OCI-LY7 (cell line): ENCODE data around the gene FCRL6. TPM values are rescaled to one million over a fixed set of nuclear protein-coding genes. Genes with fewer than 3 reads are reported as not detected.

Experiments used
- BruUV-seq: library from RNA; stranded (reverse); fragments of 400-500 nt; replicated peaks from 2 replicates; lab custom pipeline; 2021; lab: Mats Ljungman, UMichigan
- CTCF ChIA-PET: fragments of 300-600 bp; sonication (Branson Sonifier 250); formaldehyde crosslinking; loops from one replicate; lab custom pipeline; 2022; ENCODE audit warnings: antibody characterized with exemption; ENCODE audit not compliant: unreplicated experiment; lab: Charles Lee
- POLR2A ChIA-PET: fragments of 300-600 bp; sonication (Branson Sonifier 250); formaldehyde crosslinking; loops from one replicate; lab custom pipeline; 2022; ENCODE audit warnings: antibody characterized with exemption; lab: Charles Lee
- DNase-seq: peaks from one replicate; pipeline ENCODE4 v3.0.0-alpha.2; 2015; ENCODE audit warnings: low spot score
- H2AFZ ChIP-seq: fragments of 200-600 bp; sonication (generic), shearing (Covaris generic); 2 replicates; pipeline ENCODE4 v1.6.1; 2014; ENCODE audit warnings: mild to moderate bottlenecking, antibody characterized with exemption, low read length, moderate library complexity
- H3K27ac ChIP-seq: fragments of 200-600 bp; sonication (generic); 2 replicates; pipeline ENCODE4 v1.5.1; 2014; ENCODE audit warnings: mixed run types, low read depth, mild to moderate bottlenecking, moderate library complexity, low read length, inconsistent platforms; ENCODE audit not compliant: poor library complexity, severe bottlenecking
- H3K36me3 ChIP-seq: fragments of 200-600 bp; sonication (generic); 2 replicates; pipeline ENCODE4 v1.6.1; 2014; ENCODE audit warnings: mild to moderate bottlenecking, antibody characterized with exemption, low read length, moderate library complexity, mixed read lengths; ENCODE audit not compliant: insufficient read depth
- H3K4me1 ChIP-seq: fragments of 200-600 bp; sonication (generic); 2 replicates; pipeline ENCODE4 v1.5.1; 2014; ENCODE audit warnings: mild to moderate bottlenecking, low read length; ENCODE audit not compliant: insufficient read depth, poor library complexity, severe bottlenecking
- H3K4me2 ChIP-seq: fragments of 200-600 bp; sonication (generic); 2 replicates; pipeline ENCODE4 v1.6.1; 2014; ENCODE audit warnings: mild to moderate bottlenecking, low read length
- H3K4me3 ChIP-seq: fragments of 200-600 bp; sonication (generic); 2 replicates; pipeline ENCODE4 v1.5.1; 2014; ENCODE audit warnings: mild to moderate bottlenecking, low read depth, low read length; ENCODE audit not compliant: poor library complexity, severe bottlenecking
- H3K79me2 ChIP-seq: fragments of 200-600 bp; sonication (generic); 2 replicates; pipeline ENCODE4 v1.6.1; 2016; ENCODE audit warnings: low read depth, mild to moderate bottlenecking, low read length, moderate library complexity, mixed read lengths; ENCODE audit not compliant: insufficient read depth
- H3K9me2 ChIP-seq: fragments of 200-600 bp; sonication (generic); 2 replicates; pipeline ENCODE4 v1.6.1; 2016; ENCODE audit warnings: mild to moderate bottlenecking, low read length, mixed read lengths; ENCODE audit not compliant: insufficient read depth
- H3K9me3 ChIP-seq: fragments of 200-600 bp; sonication (generic); 2 replicates; pipeline ENCODE4 v1.6.1; 2014; ENCODE audit warnings: mild to moderate bottlenecking, mixed run types, low read length, mixed read lengths
- H4K20me1 ChIP-seq: fragments of 200-600 bp; sonication (generic); 2 replicates; pipeline ENCODE4 v1.6.1; 2014; ENCODE audit warnings: mild to moderate bottlenecking, antibody characterized with exemption, low read length, moderate library complexity, mixed read lengths; ENCODE audit not compliant: insufficient read depth
- EZH2phosphoT487 ChIP-seq: fragments of 200-600 bp; sonication (generic); IDR thresholded peaks from 2 replicates; pipeline ENCODE4 v1.6.1; 2018; ENCODE audit warnings: low read depth, borderline replicate concordance, mild to moderate bottlenecking, mixed run types, antibody characterized with exemption, low read length, moderate library complexity, mixed read lengths
- intact Hi-C: fragments of 100-400 bp; cut with micrococcal nuclease; formaldehyde crosslinking; loops from one replicate; pipeline ENCODE4 v1.10.0; 2022; ENCODE audit not compliant: unreplicated experiment
- total RNA-seq, 2 experiments: library from RNA; depleted of rRNA in 1 of 2; stranded (reverse); fragments of >200 nt in 1 of 2; shearing (Covaris generic) in 1 of 2; gene quantifications; 2 replicates each; pipeline ENCODE4 v1.2.3, GENCODE V29; 2014 to 2022
- TF ChIP-seq, protein P1 (sequence below): fragments of 200-600 bp; sonication (generic); conservative IDR thresholded peaks from 2 replicates; pipeline ENCODE4 v1.5.1; 2014; ENCODE audit warnings: mild to moderate bottlenecking, antibody characterized with exemption, low read length, moderate library complexity, mixed read lengths

The FCRL6 gene
- total RNA-seq, 2 experiments from 2014 or later: not detected

DNA sequence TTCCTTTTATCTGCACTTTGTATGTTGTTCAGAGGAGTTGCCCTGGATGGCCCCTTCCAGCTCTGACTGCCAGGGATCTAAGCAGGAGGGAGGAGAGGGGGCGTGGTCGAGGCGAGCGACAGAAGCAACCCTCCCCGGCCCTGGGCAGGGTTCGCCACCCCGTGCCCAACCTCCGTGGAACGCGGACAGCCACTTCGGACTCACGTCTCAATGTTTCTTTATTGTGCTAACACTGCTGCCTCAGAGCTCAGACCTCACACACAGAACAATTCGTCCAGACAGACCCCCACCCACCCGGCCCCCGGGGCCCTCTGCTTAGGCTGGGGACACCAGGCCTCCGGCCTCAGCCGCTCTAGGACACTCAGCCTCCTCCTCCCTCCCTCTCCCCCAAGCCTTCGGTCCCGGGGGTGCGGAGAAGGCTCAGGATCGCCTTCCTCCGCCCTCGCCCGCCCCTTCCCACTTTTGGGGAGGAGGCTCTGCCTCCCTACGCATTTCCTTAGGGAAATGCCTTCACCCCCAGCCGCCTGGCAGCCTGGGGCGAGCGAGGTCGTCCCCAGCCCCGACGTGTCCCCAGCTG lies 52.0 kb downstream of the FCRL6 start:
- Histone ChIP-seq H2AFZ (no peak overlapping the region), H3K27ac (no peak overlapping the region), H3K9me2 (no peaks in the 10 kb centered on the region), H3K4me2 (no peak overlapping the region), H3K79me2 (no peaks in the 10 kb centered on the region), H3K4me1 (no peaks in the 10 kb centered on the region), H4K20me1 (no peaks in the 10 kb centered on the region), H3K36me3 (no peaks in the 10 kb centered on the region), H3K4me3 (no peak overlapping the region), H3K9me3 (no peaks in the 10 kb centered on the region)
- no TSS peak for BruUV-seq
- TF ChIP-seq EZH2phosphoT487: no peak
- TF ChIP-seq, protein P1, sequence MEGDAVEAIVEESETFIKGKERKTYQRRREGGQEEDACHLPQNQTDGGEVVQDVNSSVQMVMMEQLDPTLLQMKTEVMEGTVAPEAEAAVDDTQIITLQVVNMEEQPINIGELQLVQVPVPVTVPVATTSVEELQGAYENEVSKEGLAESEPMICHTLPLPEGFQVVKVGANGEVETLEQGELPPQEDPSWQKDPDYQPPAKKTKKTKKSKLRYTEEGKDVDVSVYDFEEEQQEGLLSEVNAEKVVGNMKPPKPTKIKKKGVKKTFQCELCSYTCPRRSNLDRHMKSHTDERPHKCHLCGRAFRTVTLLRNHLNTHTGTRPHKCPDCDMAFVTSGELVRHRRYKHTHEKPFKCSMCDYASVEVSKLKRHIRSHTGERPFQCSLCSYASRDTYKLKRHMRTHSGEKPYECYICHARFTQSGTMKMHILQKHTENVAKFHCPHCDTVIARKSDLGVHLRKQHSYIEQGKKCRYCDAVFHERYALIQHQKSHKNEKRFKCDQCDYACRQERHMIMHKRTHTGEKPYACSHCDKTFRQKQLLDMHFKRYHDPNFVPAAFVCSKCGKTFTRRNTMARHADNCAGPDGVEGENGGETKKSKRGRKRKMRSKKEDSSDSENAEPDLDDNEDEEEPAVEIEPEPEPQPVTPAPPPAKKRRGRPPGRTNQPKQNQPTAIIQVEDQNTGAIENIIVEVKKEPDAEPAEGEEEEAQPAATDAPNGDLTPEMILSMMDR: no peak
- no peak for DNase-seq
- intact Hi-C loops: no loop called here
- POLR2A ChIA-PET: no interaction called here
- CTCF ChIA-PET: no interaction called here

DNA sequence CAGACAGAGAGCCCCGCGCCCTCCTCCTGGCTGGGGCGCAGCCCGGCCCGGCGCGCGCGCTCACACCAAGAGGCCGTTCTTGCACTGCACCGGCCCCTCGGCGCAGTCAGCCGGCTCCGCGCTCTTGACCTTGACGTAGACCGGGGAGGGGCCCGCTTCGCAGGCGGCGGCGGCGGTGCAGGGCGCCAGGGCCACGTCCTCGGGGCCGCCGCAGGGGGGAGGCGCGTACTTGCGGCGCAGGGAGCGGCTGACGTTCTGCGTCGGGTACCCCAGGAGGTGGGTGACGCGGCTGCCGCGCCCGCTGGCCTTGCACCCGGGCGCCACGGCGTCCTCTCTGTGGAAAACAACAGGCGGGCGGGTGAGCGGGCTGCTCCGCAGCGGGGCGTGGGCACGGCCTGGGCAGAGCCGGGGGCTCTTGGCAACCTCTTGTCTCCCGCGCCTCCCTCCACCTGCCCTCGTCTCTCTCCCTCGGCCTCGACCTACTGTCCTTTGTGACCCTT lies 52.6 kb downstream of the FCRL6 start:
- CTCF ChIA-PET: no interaction called here
- no peak for TF ChIP-seq EZH2phosphoT487
- TF ChIP-seq, protein P1: no peak
- no peak for DNase-seq
- H2AFZ ChIP-seq: no peak overlapping the region
- H3K27ac ChIP-seq: no peak overlapping the region
- H3K4me2 ChIP-seq: no peak overlapping the region
- intact Hi-C loops: no loop called here
- no peaks in the 10 kb centered on the region for H3K36me3 ChIP-seq
- H3K4me1 ChIP-seq: no peaks in the 10 kb centered on the region
- no TSS peak for BruUV-seq
- no peaks in the 10 kb centered on the region for H3K9me3 ChIP-seq
- no peak overlapping the region for H3K4me3 ChIP-seq
- POLR2A ChIA-PET: no interaction called here
- no peaks in the 10 kb centered on the region for H3K79me2 ChIP-seq
- H3K9me2 ChIP-seq: no peaks in the 10 kb centered on the region
- H4K20me1 ChIP-seq: no peaks in the 10 kb centered on the region

DNA sequence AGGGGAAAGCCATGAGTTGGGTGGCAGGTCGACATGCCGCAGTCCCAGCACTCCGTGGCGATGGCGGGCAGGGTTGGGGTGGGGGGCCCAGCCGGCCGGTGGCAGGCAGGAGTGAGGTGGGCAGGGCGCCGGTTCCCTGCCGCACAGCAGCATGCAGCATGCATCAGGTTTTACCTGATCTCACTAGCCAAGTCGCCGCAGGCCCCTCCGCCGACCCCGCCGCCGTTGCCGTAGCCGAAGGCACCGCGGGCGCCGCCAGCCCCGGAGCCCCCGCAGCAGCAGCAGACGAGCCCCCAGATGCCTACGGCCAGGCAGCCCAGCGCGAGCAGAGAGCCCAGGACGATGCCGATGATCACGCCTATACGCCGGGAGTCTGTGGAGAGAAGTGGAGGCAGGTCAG lies 53.5 kb downstream of the FCRL6 start:
- H3K4me3 ChIP-seq: no peak overlapping the region
- H3K9me3 ChIP-seq: no peaks in the 10 kb centered on the region
- POLR2A ChIA-PET: no interaction called here
- BruUV-seq: no TSS peak
- no peak overlapping the region for H3K27ac ChIP-seq
- no peaks in the 10 kb centered on the region for H4K20me1 ChIP-seq
- H3K4me1 ChIP-seq: no peaks in the 10 kb centered on the region
- no peak for DNase-seq
- H2AFZ ChIP-seq: no peak overlapping the region
- CTCF ChIA-PET: no interaction called here
- intact Hi-C loops: no loop called here
- H3K4me2 ChIP-seq: no peak overlapping the region
- H3K9me2 ChIP-seq: no peaks in the 10 kb centered on the region
- no peaks in the 10 kb centered on the region for H3K79me2 ChIP-seq
- no peaks in the 10 kb centered on the region for H3K36me3 ChIP-seq
- no peak for TF ChIP-seq EZH2phosphoT487
- TF ChIP-seq, protein P1: no peak
